HEK293 (cell line): Measurements from ENCODE around the gene ZNF718.

ENCODE experiments used
- CTCF ChIA-PET: fragments of 350-600 bp; formaldehyde crosslinking; extraction: SDS; loops from one replicate; lab custom pipeline; 2021; ENCODE audit warnings: antibody characterized with exemption; lab: Yijun Ruan, JAX
- POLR2A ChIA-PET: fragments of 300-600 bp; formaldehyde crosslinking; extraction: SDS; loops from one replicate; lab custom pipeline; 2020; ENCODE audit warnings: antibody characterized with exemption, inconsistent platforms; lab: Yijun Ruan, JAX
- H3K27ac ChIP-seq: fragments of 200-500 bp; sonication (Bioruptor generic); 2 replicates; pipeline ENCODE4 v1.5.1; 2014; ENCODE audit warnings: low read depth, low read length, control low read depth, inconsistent platforms; ENCODE audit errors: extremely low read depth
- H3K36me3 ChIP-seq, 2 experiments: fragments of 200-500 bp in 1 of 2; sonication (Bioruptor generic) in 1 of 2; 1 replicate in 1 of 2; 2 replicates in 1 of 2; pipeline ENCODE4 v1.5.1; 2014 to 2017; ENCODE audit warnings: inconsistent platforms in 2 of 2, low read length in 2 of 2; ENCODE audit not compliant: control insufficient read depth in 2 of 2, insufficient read depth in 1 of 2
- H3K4me1 ChIP-seq: fragments of 200-500 bp; sonication (Bioruptor generic); 2 replicates; pipeline ENCODE4 v1.5.1; 2014; ENCODE audit warnings: mild to moderate bottlenecking, low read length, inconsistent platforms; ENCODE audit not compliant: control insufficient read depth, insufficient read depth
- H3K4me3 ChIP-seq: 2 replicates; pipeline ENCODE4 v1.5.1; 2011; ENCODE audit warnings: low read depth, mild to moderate bottlenecking, control low read depth, low read length, moderate library complexity
- H3K9me3 ChIP-seq: fragments of 200-500 bp; sonication (Bioruptor generic); 2 replicates; pipeline ENCODE4 v1.5.1; 2014; ENCODE audit warnings: low read depth, low read length, inconsistent platforms; ENCODE audit not compliant: control insufficient read depth, insufficient read depth
- INSM2 ChIP-seq: fragments of 450-650 bp; formaldehyde crosslinking; IDR thresholded peaks from 2 replicates; pipeline ENCODE4 v1.5.1; 2016; ENCODE audit warnings: missing biosample characterization, missing genetic modification characterization
- MYNN ChIP-seq: fragments of 450-650 bp; formaldehyde crosslinking; IDR thresholded peaks from 2 replicates; pipeline ENCODE4 v1.5.1; 2016; ENCODE audit warnings: missing biosample characterization, missing genetic modification characterization, borderline replicate concordance
- SCRT2 ChIP-seq: fragments of 450-650 bp; formaldehyde crosslinking; IDR thresholded peaks from 2 replicates; pipeline ENCODE4 v1.5.1; 2016; ENCODE audit warnings: missing biosample characterization, missing genetic modification characterization
- YY2 ChIP-seq: fragments of 450-650 bp; formaldehyde crosslinking; IDR thresholded peaks from 2 replicates; pipeline ENCODE4 v1.5.1; 2016; ENCODE audit warnings: missing biosample characterization, missing genetic modification characterization
- ZBTB20 ChIP-seq: fragments of 450-650 bp; formaldehyde crosslinking; IDR thresholded peaks from 2 replicates; pipeline ENCODE4 v1.5.1; 2016; ENCODE audit warnings: missing biosample characterization, missing genetic modification characterization
- ZBTB21 ChIP-seq: fragments of 450-650 bp; formaldehyde crosslinking; IDR thresholded peaks from 2 replicates; pipeline ENCODE4 v1.5.1; 2017; ENCODE audit warnings: missing biosample characterization, missing genetic modification characterization
- ZNF10 ChIP-seq: fragments of 450-650 bp; formaldehyde crosslinking; IDR thresholded peaks from 2 replicates; pipeline ENCODE4 v1.5.1; 2017; ENCODE audit warnings: missing biosample characterization, missing genetic modification characterization
- ZNF112 ChIP-seq: fragments of 450-650 bp; formaldehyde crosslinking; IDR thresholded peaks from 2 replicates; pipeline ENCODE4 v1.5.0; 2017; ENCODE audit warnings: missing biosample characterization, missing genetic modification characterization
- ZNF138 ChIP-seq: fragments of 450-650 bp; formaldehyde crosslinking; IDR thresholded peaks from 2 replicates; pipeline ENCODE4 v1.5.1; 2016; ENCODE audit warnings: missing biosample characterization, missing genetic modification characterization, borderline replicate concordance
- ZNF155 ChIP-seq: fragments of 450-650 bp; formaldehyde crosslinking; IDR thresholded peaks from 2 replicates; pipeline ENCODE4 v1.5.1; 2016; ENCODE audit warnings: missing biosample characterization, missing genetic modification characterization
- ZNF175 ChIP-seq: fragments of 450-650 bp; formaldehyde crosslinking; IDR thresholded peaks from 2 replicates; pipeline ENCODE4 v1.5.1; 2016; ENCODE audit warnings: missing biosample characterization, missing genetic modification characterization
- ZNF18 ChIP-seq: fragments of 450-650 bp; formaldehyde crosslinking; IDR thresholded peaks from 2 replicates; pipeline ENCODE4 v1.5.1; 2016; ENCODE audit warnings: missing biosample characterization, missing genetic modification characterization
- ZNF211 ChIP-seq: fragments of 450-650 bp; formaldehyde crosslinking; IDR thresholded peaks from 2 replicates; pipeline ENCODE4 v1.5.1; 2016; ENCODE audit warnings: low read depth, missing biosample characterization, missing genetic modification characterization
- ZNF292 ChIP-seq: fragments of 450-650 bp; formaldehyde crosslinking; IDR thresholded peaks from 2 replicates; pipeline ENCODE4 v1.5.1; 2016; ENCODE audit warnings: low read depth, missing biosample characterization, missing genetic modification characterization, borderline replicate concordance
- ZNF311 ChIP-seq: fragments of 450-650 bp; formaldehyde crosslinking; IDR thresholded peaks from 2 replicates; pipeline ENCODE4 v1.5.1; 2017; ENCODE audit warnings: missing biosample characterization, missing genetic modification characterization, borderline replicate concordance
- ZNF426 ChIP-seq: fragments of 450-650 bp; formaldehyde crosslinking; IDR thresholded peaks from 2 replicates; pipeline ENCODE4 v1.5.1; 2017; ENCODE audit warnings: missing biosample characterization, missing genetic modification characterization, mild to moderate bottlenecking, inconsistent platforms, moderate library complexity
- ZNF548 ChIP-seq: fragments of 450-650 bp; formaldehyde crosslinking; IDR thresholded peaks from 2 replicates; pipeline ENCODE4 v1.5.1; 2016; ENCODE audit warnings: missing biosample characterization, missing genetic modification characterization
- ZNF660 ChIP-seq: fragments of 450-650 bp; IDR thresholded peaks from 2 replicates; pipeline ENCODE4 v1.5.1; 2018; ENCODE audit warnings: missing biosample characterization, mild to moderate bottlenecking, missing genetic modification characterization
- ZNF747 ChIP-seq: fragments of 450-650 bp; formaldehyde crosslinking; IDR thresholded peaks from 2 replicates; pipeline ENCODE4 v1.5.1; 2016; ENCODE audit warnings: missing biosample characterization, missing genetic modification characterization
- ZSCAN30 ChIP-seq: fragments of 450-650 bp; IDR thresholded peaks from 2 replicates; pipeline ENCODE4 v1.5.1; 2018; ENCODE audit warnings: missing biosample characterization, mild to moderate bottlenecking, missing genetic modification characterization, moderate library complexity
- TF ChIP-seq, protein P1 (sequence below): fragments of 450-650 bp; formaldehyde crosslinking; IDR thresholded peaks from 2 replicates; pipeline ENCODE4 v1.5.1; 2016; ENCODE audit warnings: missing biosample characterization, missing genetic modification characterization
- TF ChIP-seq, protein P2 (sequence below): fragments of 450-650 bp; formaldehyde crosslinking; IDR thresholded peaks from 2 replicates; pipeline ENCODE4 v1.5.1; 2016; ENCODE audit warnings: missing biosample characterization, missing genetic modification characterization
- TF ChIP-seq, protein P3 (sequence below): fragments of 450-650 bp; formaldehyde crosslinking; IDR thresholded peaks from 2 replicates; pipeline ENCODE4 v1.5.1; 2016; ENCODE audit warnings: missing biosample characterization, missing genetic modification characterization
- TF ChIP-seq, protein P4 (sequence below): fragments of 450-650 bp; formaldehyde crosslinking; IDR thresholded peaks from 2 replicates; pipeline ENCODE4 v1.5.1; 2016; ENCODE audit warnings: missing biosample characterization, missing genetic modification characterization, low read depth

Gene ZNF718

DNA sequence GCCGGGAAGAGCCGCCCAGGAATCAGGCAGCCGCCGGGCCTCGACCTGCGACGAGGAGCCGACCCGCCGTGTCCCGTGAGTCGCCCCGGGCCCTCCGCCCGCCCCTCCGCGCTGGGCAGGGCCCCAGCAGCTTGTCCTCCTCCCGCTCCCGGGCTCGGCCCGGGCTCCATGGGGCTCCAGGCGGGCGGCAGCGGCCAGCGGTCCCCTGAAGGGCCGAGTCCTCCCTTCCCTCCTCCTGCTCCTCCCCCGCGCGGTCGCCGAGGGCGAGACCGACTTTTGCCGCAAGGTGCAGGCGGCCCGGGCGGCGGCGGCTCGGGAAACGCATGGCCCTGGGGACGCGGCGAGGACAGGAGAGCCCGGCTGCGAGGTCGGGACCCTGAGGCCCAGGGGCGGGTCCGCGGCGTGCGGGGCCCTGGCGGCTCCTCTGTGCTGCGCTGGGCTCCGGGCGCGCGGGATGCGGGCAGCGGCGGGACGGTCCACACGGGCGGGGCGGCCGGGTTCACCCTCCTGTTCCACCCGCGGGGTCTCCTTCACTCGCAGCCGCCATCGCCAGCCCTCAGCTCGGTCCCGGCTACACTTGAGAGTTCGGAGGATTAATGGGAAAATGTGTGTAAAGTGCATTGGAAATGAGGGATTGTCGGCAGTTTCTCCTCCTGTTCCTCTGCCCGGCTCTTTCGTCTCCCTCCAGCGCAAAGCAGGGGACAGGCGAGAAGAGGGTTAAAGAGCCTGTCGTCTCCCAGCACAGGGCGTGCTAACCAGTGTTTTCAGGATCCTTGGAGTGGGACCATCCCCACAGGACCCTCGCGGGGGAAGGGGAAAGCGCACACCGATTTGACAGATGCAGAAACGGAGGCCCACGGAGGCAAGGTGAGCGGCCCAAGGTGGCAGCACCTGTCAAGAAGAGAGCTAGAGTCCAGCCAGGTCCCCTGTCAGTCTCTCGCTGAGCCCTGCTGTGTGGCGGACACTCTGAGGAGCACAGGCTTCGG lies 16.6 kb upstream of the ZNF718 start:
- no peak overlapping the region for H3K4me3 ChIP-seq

GRCh38 chr4:112771-113170 lies 11.5 kb upstream of the ZNF718 start:
- CTCF ChIA-PET, result no interaction called here
- Histone ChIP-seq H3K27ac (no peak overlapping the region), H3K4me3 (no peak overlapping the region), H3K9me3 (no peaks in the 10 kb centered on the region), H3K4me1 (no peaks in the 10 kb centered on the region), H3K36me3 (no peaks in the 10 kb centered on the region)
- POLR2A ChIA-PET, result interaction anchor here (1.1 kb wide), 1 partner anchor 12 kb away, joined by 6 read pairs; the partner anchor contains the start of gene ZNF718
- no peak for TF ChIP-seq ZNF426 (tag by site-specific recombination)
- no peak for TF ChIP-seq ZNF10 (tag by site-specific recombination)
- no peak for TF ChIP-seq ZNF747 (tag by site-specific recombination)
- no peak for TF ChIP-seq ZNF18 (tag by site-specific recombination)
- TF ChIP-seq ZSCAN30 (tag by site-specific recombination), result no peak
- TF ChIP-seq, protein P1, sequence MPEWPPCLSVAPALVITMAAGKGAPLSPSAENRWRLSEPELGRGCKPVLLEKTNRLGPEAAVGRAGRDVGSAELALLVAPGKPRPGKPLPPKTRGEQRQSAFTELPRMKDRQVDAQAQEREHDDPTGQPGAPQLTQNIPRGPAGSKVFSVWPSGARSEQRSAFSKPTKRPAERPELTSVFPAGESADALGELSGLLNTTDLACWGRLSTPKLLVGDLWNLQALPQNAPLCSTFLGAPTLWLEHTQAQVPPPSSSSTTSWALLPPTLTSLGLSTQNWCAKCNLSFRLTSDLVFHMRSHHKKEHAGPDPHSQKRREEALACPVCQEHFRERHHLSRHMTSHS, result no peak
- TF ChIP-seq, protein P2, sequence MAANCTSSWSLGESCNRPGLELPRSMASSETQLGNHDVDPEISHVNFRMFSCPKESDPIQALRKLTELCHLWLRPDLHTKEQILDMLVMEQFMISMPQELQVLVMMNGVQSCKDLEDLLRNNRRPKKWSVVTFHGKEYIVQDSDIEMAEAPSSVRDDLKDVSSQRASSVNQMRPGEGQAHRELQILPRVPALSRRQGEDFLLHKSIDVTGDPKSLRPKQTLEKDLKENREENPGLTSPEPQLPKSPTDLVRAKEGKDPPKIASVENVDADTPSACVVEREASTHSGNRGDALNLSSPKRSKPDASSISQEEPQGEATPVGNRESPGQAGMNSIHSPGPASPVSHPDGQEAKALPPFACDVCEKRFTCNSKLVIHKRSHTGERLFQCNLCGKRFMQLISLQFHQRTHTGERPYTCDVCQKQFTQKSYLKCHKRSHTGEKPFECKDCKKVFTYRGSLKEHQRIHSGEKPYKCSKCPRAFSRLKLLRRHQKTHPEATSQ (tag by site-specific recombination), result no peak
- TF ChIP-seq YY2 (tag by site-specific recombination), result no peak
- no peak for TF ChIP-seq ZBTB20
- TF ChIP-seq ZNF548 (tag by site-specific recombination), result no peak
- TF ChIP-seq ZNF155 (tag by site-specific recombination), result no peak
- TF ChIP-seq MYNN, result no peak
- no peak for TF ChIP-seq ZNF292 (tag by site-specific recombination)
- no peak for TF ChIP-seq ZNF211 (tag by site-specific recombination)
- TF ChIP-seq ZNF311 (tag by site-specific recombination), result no peak
- no peak for TF ChIP-seq INSM2 (tag by site-specific recombination)
- TF ChIP-seq, protein P3, sequence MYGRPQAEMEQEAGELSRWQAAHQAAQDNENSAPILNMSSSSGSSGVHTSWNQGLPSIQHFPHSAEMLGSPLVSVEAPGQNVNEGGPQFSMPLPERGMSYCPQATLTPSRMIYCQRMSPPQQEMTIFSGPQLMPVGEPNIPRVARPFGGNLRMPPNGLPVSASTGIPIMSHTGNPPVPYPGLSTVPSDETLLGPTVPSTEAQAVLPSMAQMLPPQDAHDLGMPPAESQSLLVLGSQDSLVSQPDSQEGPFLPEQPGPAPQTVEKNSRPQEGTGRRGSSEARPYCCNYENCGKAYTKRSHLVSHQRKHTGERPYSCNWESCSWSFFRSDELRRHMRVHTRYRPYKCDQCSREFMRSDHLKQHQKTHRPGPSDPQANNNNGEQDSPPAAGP (tag by site-specific recombination), result no peak
- TF ChIP-seq ZNF175 (tag by site-specific recombination), result no peak
- TF ChIP-seq ZNF660, result no peak
- TF ChIP-seq, all 188 proteins: peak for 0

More for the DNA sequence above, 16.6 kb upstream of the ZNF718 start:
- POLR2A ChIA-PET, result no interaction called here
- no peak for TF ChIP-seq ZNF112 (tag by site-specific recombination)
- no peak for TF ChIP-seq ZNF138 (tag by site-specific recombination)
- TF ChIP-seq SCRT2 (tag by site-specific recombination), result no peak
- no peak for TF ChIP-seq ZBTB21 (tag by site-specific recombination)
- TF ChIP-seq, protein P4, sequence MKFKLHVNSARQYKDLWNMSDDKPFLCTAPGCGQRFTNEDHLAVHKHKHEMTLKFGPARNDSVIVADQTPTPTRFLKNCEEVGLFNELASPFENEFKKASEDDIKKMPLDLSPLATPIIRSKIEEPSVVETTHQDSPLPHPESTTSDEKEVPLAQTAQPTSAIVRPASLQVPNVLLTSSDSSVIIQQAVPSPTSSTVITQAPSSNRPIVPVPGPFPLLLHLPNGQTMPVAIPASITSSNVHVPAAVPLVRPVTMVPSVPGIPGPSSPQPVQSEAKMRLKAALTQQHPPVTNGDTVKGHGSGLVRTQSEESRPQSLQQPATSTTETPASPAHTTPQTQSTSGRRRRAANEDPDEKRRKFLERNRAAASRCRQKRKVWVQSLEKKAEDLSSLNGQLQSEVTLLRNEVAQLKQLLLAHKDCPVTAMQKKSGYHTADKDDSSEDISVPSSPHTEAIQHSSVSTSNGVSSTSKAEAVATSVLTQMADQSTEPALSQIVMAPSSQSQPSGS, result no peak
- CTCF ChIA-PET, result no interaction called here
- Histone ChIP-seq H3K36me3 (no peaks in the 10 kb centered on the region), H3K4me1 (no peaks in the 10 kb centered on the region), H3K27ac (no peak overlapping the region), H3K9me3 (no peaks in the 10 kb centered on the region)
